K562 (cell line): Measurements from ENCODE around the gene AP1G1. TPM values are rescaled to one million over a fixed set of nuclear protein-coding genes. Genes with fewer than 3 reads are reported as not detected.

Source experiments
- RUNX1 ChIP-seq: sonication (generic); IDR thresholded peaks from 2 replicates; pipeline ENCODE4 v1.6.1; 2016; ENCODE audit warnings: antibody characterized with exemption, low read depth
- ZBTB40 ChIP-seq, 2 experiments: fragments of 450-650 bp in 1 of 2; sonication (generic) in 1 of 2; formaldehyde crosslinking in 1 of 2; IDR thresholded peaks; 2 replicates each; pipeline versions ENCODE4 v1.7.1 to v1.9.0; 2016 to 2022; ENCODE audit warnings: inconsistent platforms in 1 of 2, mild to moderate bottlenecking in 1 of 2, missing genetic modification reagents in 1 of 2
- polyA plus RNA-seq, 8 experiments: library from polyadenylated mRNA; depleted of rRNA in 4 of 8; stranded (reverse) in 5 of 8; unstranded in 3 of 8; fragments of >200 nt; fragmentation: Nextera tagmentation in 2 of 8; fragmentation: Illumina TruSeq in 1 of 8; extraction: Ambion mirVana in 2 of 8; extraction: Trizol in 1 of 8; gene quantifications; 2 replicates each; pipeline versions ENCODE4 v1.2.1 to v1.2.3, GENCODE V29; 2011 to 2014; ENCODE audit warnings: inconsistent platforms in 1 of 8, missing spikeins in 1 of 8
- total RNA-seq, 7 experiments: library from RNA; depleted of rRNA in 6 of 7; stranded (reverse); fragments of >200 nt in 6 of 7; fragmentation: Illumina TruSeq in 2 of 7; extraction: Trizol in 2 of 7; gene quantifications; 2 replicates each; pipeline versions ENCODE4 v1.2.1 to v1.2.3, GENCODE V29; 2011 to 2021; ENCODE audit warnings: low replicate concordance in 1 of 7
- TF ChIP-seq, protein P1 (sequence below): fragments of 250-450 bp; sonication (Bioruptor Pico); IDR thresholded peaks from 2 replicates; pipeline ENCODE4 v1.5.0; 2020; ENCODE audit warnings: mild to moderate bottlenecking, borderline replicate concordance
- TF ChIP-seq, protein P2 (sequence below): sonication (generic); formaldehyde crosslinking; IDR thresholded peaks from 2 replicates; pipeline ENCODE4 v1.8.0; 2022; ENCODE audit warnings: mild to moderate bottlenecking, missing genetic modification reagents, borderline replicate concordance

The AP1G1 gene
- total and polyA plus RNA-seq, 9 of the 15 experiments (the other 6 are each of a cell fraction or from before 2014, with no cell fraction given), result 7.0 to 59.2 (median 42.0) TPM

DNA sequence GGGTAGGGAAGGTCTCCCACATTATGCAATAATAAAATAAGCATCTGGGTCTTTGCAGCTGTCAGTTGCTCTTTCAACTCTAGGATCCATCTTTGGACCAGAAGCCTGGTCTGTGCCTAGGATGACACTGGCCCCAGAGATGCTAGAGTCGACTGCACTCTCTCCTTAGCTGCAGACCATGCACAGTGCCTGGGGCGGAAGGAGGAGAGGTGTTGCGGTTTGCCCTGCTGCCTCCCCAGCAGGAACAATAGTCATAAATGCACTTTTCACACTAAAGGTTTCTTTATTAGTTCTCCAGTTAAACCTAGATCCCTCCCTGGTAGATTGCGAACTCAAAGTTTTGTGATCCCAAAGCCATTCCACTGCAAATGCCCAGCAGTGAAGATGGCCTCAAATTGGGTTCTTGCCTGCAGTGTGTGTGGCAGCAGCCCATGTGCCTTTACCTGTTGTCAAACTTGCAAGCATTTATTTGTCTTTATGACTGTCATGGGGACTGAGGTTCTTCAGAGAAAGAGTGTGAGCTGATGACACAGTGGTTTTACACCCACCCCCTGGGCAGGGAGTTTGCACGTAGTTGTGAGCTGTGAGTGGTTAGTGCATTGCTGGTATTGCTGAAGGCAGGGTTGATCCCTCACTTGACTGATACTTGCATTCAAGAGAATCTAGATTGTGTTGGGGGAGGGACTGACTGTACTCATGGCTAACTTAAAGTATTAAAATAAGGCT is 47.5 kb upstream of the AP1G1 start (continued):
- TF ChIP-seq, protein P1, sequence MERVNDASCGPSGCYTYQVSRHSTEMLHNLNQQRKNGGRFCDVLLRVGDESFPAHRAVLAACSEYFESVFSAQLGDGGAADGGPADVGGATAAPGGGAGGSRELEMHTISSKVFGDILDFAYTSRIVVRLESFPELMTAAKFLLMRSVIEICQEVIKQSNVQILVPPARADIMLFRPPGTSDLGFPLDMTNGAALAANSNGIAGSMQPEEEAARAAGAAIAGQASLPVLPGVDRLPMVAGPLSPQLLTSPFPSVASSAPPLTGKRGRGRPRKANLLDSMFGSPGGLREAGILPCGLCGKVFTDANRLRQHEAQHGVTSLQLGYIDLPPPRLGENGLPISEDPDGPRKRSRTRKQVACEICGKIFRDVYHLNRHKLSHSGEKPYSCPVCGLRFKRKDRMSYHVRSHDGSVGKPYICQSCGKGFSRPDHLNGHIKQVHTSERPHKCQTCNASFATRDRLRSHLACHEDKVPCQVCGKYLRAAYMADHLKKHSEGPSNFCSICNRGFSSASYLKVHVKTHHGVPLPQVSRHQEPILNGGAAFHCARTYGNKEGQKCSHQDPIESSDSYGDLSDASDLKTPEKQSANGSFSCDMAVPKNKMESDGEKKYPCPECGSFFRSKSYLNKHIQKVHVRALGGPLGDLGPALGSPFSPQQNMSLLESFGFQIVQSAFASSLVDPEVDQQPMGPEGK (CRISPR knock-in tag), result no peak
- TF ChIP-seq, protein P2, sequence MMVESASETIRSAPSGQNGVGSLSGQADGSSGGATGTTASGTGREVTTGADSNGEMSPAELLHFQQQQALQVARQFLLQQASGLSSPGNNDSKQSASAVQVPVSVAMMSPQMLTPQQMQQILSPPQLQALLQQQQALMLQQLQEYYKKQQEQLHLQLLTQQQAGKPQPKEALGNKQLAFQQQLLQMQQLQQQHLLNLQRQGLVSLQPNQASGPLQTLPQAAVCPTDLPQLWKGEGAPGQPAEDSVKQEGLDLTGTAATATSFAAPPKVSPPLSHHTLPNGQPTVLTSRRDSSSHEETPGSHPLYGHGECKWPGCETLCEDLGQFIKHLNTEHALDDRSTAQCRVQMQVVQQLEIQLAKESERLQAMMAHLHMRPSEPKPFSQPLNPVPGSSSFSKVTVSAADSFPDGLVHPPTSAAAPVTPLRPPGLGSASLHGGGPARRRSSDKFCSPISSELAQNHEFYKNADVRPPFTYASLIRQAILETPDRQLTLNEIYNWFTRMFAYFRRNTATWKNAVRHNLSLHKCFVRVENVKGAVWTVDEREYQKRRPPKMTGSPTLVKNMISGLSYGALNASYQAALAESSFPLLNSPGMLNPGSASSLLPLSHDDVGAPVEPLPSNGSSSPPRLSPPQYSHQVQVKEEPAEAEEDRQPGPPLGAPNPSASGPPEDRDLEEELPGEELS (CRISPR knock-in tag), result no peak
- TF ChIP-seq RUNX1 (no peak), ZBTB40 (IDR thresholded peaks at IDR 0.05) (no peak), ZBTB40 (CRISPR knock-in tag; IDR thresholded peaks at IDR 0.05) (no peak)
